ENCODE data around the gene DR1. TPM values are rescaled to one million over a fixed set of nuclear protein-coding genes. Genes with fewer than 3 reads are reported as not detected.

DR1 gene
- total and polyA plus RNA-seq, 2 of the 8 experiments (the other 6 are each of a cell fraction or from before 2014, with no cell fraction given): 13.1 to 62.3 TPM

DNA sequence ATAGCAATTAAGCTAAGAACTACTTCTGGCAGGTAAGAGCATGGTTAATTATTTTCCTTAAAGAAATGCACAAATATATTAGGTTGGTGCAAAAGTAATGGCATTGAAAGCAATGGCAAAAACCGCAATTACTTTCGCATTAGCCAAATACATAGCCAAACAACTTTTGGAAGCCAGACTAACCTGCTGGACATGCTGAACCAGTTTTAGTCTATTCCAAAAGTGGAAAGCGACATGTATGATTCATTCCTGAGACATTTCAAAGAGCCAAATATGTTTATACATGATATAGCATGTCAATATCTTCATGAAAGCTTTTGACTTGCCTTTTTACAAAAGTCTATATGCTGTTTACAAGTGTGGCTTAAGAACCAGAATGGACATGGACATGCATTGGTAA lies 23.4 kb upstream of the DR1 start:
- H3K18ac ChIP-seq (ENCODE audit: extremely low read depth, low read length): no peak overlapping the region

More for the DNA sequence above, 23.4 kb upstream of the DR1 start:
- H4K8ac ChIP-seq (ENCODE audit: extremely low read depth, insufficient read depth, low read length): no peak overlapping the region
- no peaks in the 10 kb centered on the region for H3K36me3 ChIP-seq (ENCODE audit: control insufficient read depth in 2 of 4, insufficient read depth in 4 of 4, low read length in 3 of 4)
- H2AK5ac ChIP-seq (ENCODE audit: low read depth, low read length): no peak overlapping the region
- H3K56ac ChIP-seq (replicated peaks; ENCODE audit: insufficient read length, low read depth, low read length): no peak overlapping the region
- no peak overlapping the region for H4K91ac ChIP-seq (replicated peaks; ENCODE audit: insufficient read length, low read length)
- H3K27me3 ChIP-seq (replicated peaks in 1 of 4; ENCODE audit: control insufficient read depth in 3 of 4, extremely low read depth in 1 of 4, insufficient read depth in 3 of 4, low read length in 3 of 4): no peaks in the 10 kb centered on the region
- no peak overlapping the region for H3K4me2 ChIP-seq (ENCODE audit: insufficient read depth in 1 of 2, low read depth in 2 of 2, low read length in 2 of 2)
- H4K5ac ChIP-seq (ENCODE audit: insufficient read length, low read depth, low read length): no peak overlapping the region
- peaks cover 4 to 10% of the 10 kb centered on the region in 2 experiments; a peak in 1 of 4 replicates for H3K9me3 ChIP-seq (ENCODE audit: insufficient read depth in 2 of 2, low read depth in 1 of 2, low read length in 1 of 2)
- H2BK120ac ChIP-seq (replicated peaks; ENCODE audit: low read depth, low read length): no peak overlapping the region
- no peak overlapping the region for H3K4ac ChIP-seq (replicated peaks; ENCODE audit: insufficient read length, low read depth, low read length)
- no peak overlapping the region for H2BK12ac ChIP-seq (ENCODE audit: low read depth, low read length)
- no peak overlapping the region for H3K4me3 ChIP-seq (ENCODE audit: extremely low read depth in 1 of 4, insufficient read depth in 2 of 4, low read depth in 3 of 4, low read length in 4 of 4)
- H3K9ac ChIP-seq (replicated peaks in 1 of 4; ENCODE audit: extremely low read depth in 1 of 4, low read depth in 3 of 4, low read length in 3 of 4): no peak overlapping the region
- H2AFZ ChIP-seq (ENCODE audit: low read length): no peak overlapping the region
- no peak overlapping the region for H2BK15ac ChIP-seq (ENCODE audit: low read length)
- 85% methylated on average over 3 of the region's 3 CpGs; no CpG with 5 or more reads in 1 of the 2 experiments for WGBS, 2 experiments (ENCODE audit: extremely low coverage in 1 of 2, insufficient coverage in 1 of 2, insufficient read length in 1 of 2, insufficient replicate concordance in 2 of 2, low coverage in 1 of 2, low lambda C conversion rate in 2 of 2, missing lambda C conversion rate in 1 of 2)
- H3K27ac ChIP-seq (ENCODE audit: low read depth, low read length): no peak overlapping the region
- no peak overlapping the region for H2BK20ac ChIP-seq (ENCODE audit: low read length)
- ChIA-PET CTCF (ENCODE audit: partially characterized antibody) (interaction anchor here (1.2 to 1.6 kb wide), 2 partner anchors 12 to 18 kb away, joined by 3 to 7 read pairs; no protein-coding TSS in a partner anchor), POLR2A (ENCODE audit: partially characterized antibody) (no interaction called here)
- H3K79me1 ChIP-seq (ENCODE audit: low read depth, low read length): no peaks in the 10 kb centered on the region
- no peak for TF ChIP-seq BRCA1 (IDR thresholded peaks at IDR 0.05; ENCODE audit: low read depth, low read length)
- TF ChIP-seq JUN (IDR thresholded peaks at IDR 0.05; ENCODE audit: low read depth, low read length): no peak
- TF ChIP-seq RAD21 (IDR thresholded peaks at IDR 0.05 in 1 of 2, conservative IDR thresholded peaks at IDR 0.05 in 1 of 2; ENCODE audit: low read depth in 2 of 2, low read length in 2 of 2): no peak
- TF ChIP-seq TCF12 (IDR thresholded peaks at IDR 0.05; ENCODE audit: low read depth, low read length): no peak
- no peak for TF ChIP-seq CBX8 (IDR thresholded peaks at IDR 0.05; ENCODE audit: borderline replicate concordance, low read depth, low read length)
- no peak for TF ChIP-seq NANOG (IDR thresholded peaks at IDR 0.05; ENCODE audit: insufficient read depth, low read depth, low read length, poor library complexity, severe bottlenecking)
- no peak for TF ChIP-seq RFX5 (IDR thresholded peaks at IDR 0.05; ENCODE audit: borderline replicate concordance, low read depth, low read length)
- TF ChIP-seq EGR1 (IDR thresholded peaks at IDR 0.05; ENCODE audit: borderline replicate concordance, low read depth, low read length): no peak
- no peak for TF ChIP-seq EP300 (IDR thresholded peaks at IDR 0.05; ENCODE audit: borderline replicate concordance in 1 of 2, low read depth in 2 of 2, low read length in 2 of 2)
- no peak for TF ChIP-seq TBP (IDR thresholded peaks at IDR 0.05; ENCODE audit: low read depth, low read length)
- TF ChIP-seq SP4 (IDR thresholded peaks at IDR 0.05; ENCODE audit: low read length): no peak
- no peak for TF ChIP-seq SIN3A (conservative IDR thresholded peaks at IDR 0.05 in 1 of 2, IDR thresholded peaks at IDR 0.05 in 1 of 2; ENCODE audit: low read depth in 1 of 2, low read length in 2 of 2)
- H4K20me1 ChIP-seq (replicated peaks in 1 of 2; ENCODE audit: control insufficient read depth in 1 of 2, insufficient read depth in 2 of 2, low read length in 2 of 2): no peaks in the 10 kb centered on the region
- H2BK5ac ChIP-seq (ENCODE audit: low read depth, low read length): no peak overlapping the region
- FAIRE-seq (no peak), DNase-seq (ENCODE audit: low read depth in 1 of 2, low spot score in 2 of 2) (no peak)
- H3K14ac ChIP-seq (ENCODE audit: insufficient read length): no peak overlapping the region
- H3K4me1 ChIP-seq (replicated peaks in 1 of 4; ENCODE audit: control insufficient read depth in 3 of 4, insufficient read depth in 4 of 4, low read length in 3 of 4): peaks cover 0 to 6% (median 0%) of the 10 kb centered on the region in 4 experiments; a peak in 1 of 7 replicates
- H3K79me2 ChIP-seq (ENCODE audit: control insufficient read depth in 1 of 2, insufficient read depth in 2 of 2, low read length in 2 of 2): no peaks in the 10 kb centered on the region
- no peak overlapping the region for H3K23ac ChIP-seq (ENCODE audit: insufficient read length)
- no peaks in the 10 kb centered on the region for H3K23me2 ChIP-seq (ENCODE audit: low read depth, low read length)
